ENCODE data around the gene TSEN15. TPM values are rescaled to one million over a fixed set of nuclear protein-coding genes. Genes with fewer than 3 reads are reported as not detected.

The TSEN15 gene
- total and polyA plus RNA-seq, 2 of the 8 experiments (the other 6 are each of a cell fraction or from before 2014, with no cell fraction given), result 23.4 to 31.4 TPM

GRCh38 chr1:184049291-184049690, 2.2 kb upstream of the TSEN15 start:
- no peaks in the 10 kb centered on the region for H3K36me3 ChIP-seq (ENCODE audit: control insufficient read depth in 2 of 4, insufficient read depth in 4 of 4, low read length in 3 of 4)
- no peak overlapping the region for H2BK15ac ChIP-seq (ENCODE audit: low read length)
- DNase-seq (ENCODE audit: low read depth in 1 of 2, low spot score in 2 of 2) (no peak), FAIRE-seq (no peak)
- 61% methylated on average over 2 of the region's 2 CpGs; no CpG with 5 or more reads in 1 of the 2 experiments for WGBS, 2 experiments (ENCODE audit: extremely low coverage in 1 of 2, insufficient coverage in 1 of 2, insufficient read length in 1 of 2, insufficient replicate concordance in 2 of 2, low coverage in 1 of 2, low lambda C conversion rate in 2 of 2, missing lambda C conversion rate in 1 of 2)
- H3K27ac ChIP-seq (ENCODE audit: low read depth, low read length), result no peak overlapping the region
- H3K79me1 ChIP-seq (ENCODE audit: low read depth, low read length), result no peaks in the 10 kb centered on the region
- no peak overlapping the region for H4K5ac ChIP-seq (ENCODE audit: insufficient read length, low read depth, low read length)
- H3K23me2 ChIP-seq (ENCODE audit: low read depth, low read length), result no peaks in the 10 kb centered on the region; the same call in 1 of the 2 replicates
- H2AK5ac ChIP-seq (ENCODE audit: low read depth, low read length), result no peak overlapping the region
- H3K4me2 ChIP-seq (ENCODE audit: insufficient read depth in 1 of 2, low read depth in 2 of 2, low read length in 2 of 2), result no peak overlapping the region
- no peak overlapping the region for H3K4me3 ChIP-seq (ENCODE audit: extremely low read depth in 1 of 4, insufficient read depth in 2 of 4, low read depth in 3 of 4, low read length in 4 of 4)
- no peak overlapping the region for H3K14ac ChIP-seq (ENCODE audit: insufficient read length)
- H3K9ac ChIP-seq (replicated peaks in 1 of 4; ENCODE audit: extremely low read depth in 1 of 4, low read depth in 3 of 4, low read length in 3 of 4), result no peak overlapping the region
- H4K20me1 ChIP-seq (replicated peaks in 1 of 2; ENCODE audit: control insufficient read depth in 1 of 2, insufficient read depth in 2 of 2, low read length in 2 of 2), result no peaks in the 10 kb centered on the region
- TF ChIP-seq CREB1 (IDR thresholded peaks at IDR 0.05) (no peak), TCF12 (IDR thresholded peaks at IDR 0.05; ENCODE audit: low read depth, low read length) (no peak), NRF1 (IDR thresholded peaks at IDR 0.05; ENCODE audit: low read depth, low read length) (no peak), RNF2 (IDR thresholded peaks at IDR 0.05; ENCODE audit: borderline replicate concordance, low read depth, low read length, missing control alignments, poor library complexity, severe bottlenecking) (no peak), CHD2 (IDR thresholded peaks at IDR 0.05; ENCODE audit: low read length) (no peak), POLR2A (IDR thresholded peaks at IDR 0.05; ENCODE audit: control extremely low read depth in 1 of 2, low read depth in 2 of 2, low read length in 2 of 2) (no peak), SP2 (IDR thresholded peaks at IDR 0.05; ENCODE audit: low read length) (no peak), RXRA (IDR thresholded peaks at IDR 0.05; ENCODE audit: insufficient read depth, low read depth, low read length) (no peak), CEBPB (IDR thresholded peaks at IDR 0.05; ENCODE audit: low read depth, low read length) (no peak), SAP30 (IDR thresholded peaks at IDR 0.05; ENCODE audit: insufficient read depth, insufficient replicate concordance, low read length) (no peak), GABPA (IDR thresholded peaks at IDR 0.05; ENCODE audit: borderline replicate concordance, insufficient read depth, low read length) (no peak), MAX (IDR thresholded peaks at IDR 0.05) (no peak), GTF2F1 (IDR thresholded peaks at IDR 0.05; ENCODE audit: borderline replicate concordance, low read depth, low read length) (no peak), SIN3A (conservative IDR thresholded peaks at IDR 0.05 in 1 of 2, IDR thresholded peaks at IDR 0.05 in 1 of 2; ENCODE audit: low read depth in 1 of 2, low read length in 2 of 2) (no peak)
- no peaks in the 10 kb centered on the region for H3K9me3 ChIP-seq (ENCODE audit: insufficient read depth in 2 of 2, low read depth in 1 of 2, low read length in 1 of 2)
- H2AFZ ChIP-seq (ENCODE audit: low read length), result no peak overlapping the region
- no peak overlapping the region for H4K8ac ChIP-seq (ENCODE audit: extremely low read depth, insufficient read depth, low read length)
- H2BK20ac ChIP-seq (ENCODE audit: low read length), result no peak overlapping the region
- peaks cover 0 to 16% of the 10 kb centered on the region in 2 experiments; a peak in 2 of 4 replicates for H3K79me2 ChIP-seq (ENCODE audit: control insufficient read depth in 1 of 2, insufficient read depth in 2 of 2, low read length in 2 of 2)
- no peak overlapping the region for H3K56ac ChIP-seq (replicated peaks; ENCODE audit: insufficient read length, low read depth, low read length)
- POLR2A ChIA-PET (ENCODE audit: partially characterized antibody), result interaction anchor here (0.9 to 4.1 kb wide), 4 partner anchors 11 to 19 kb away, joined by 3 to 20 read pairs (median 4); partner anchors contain the start of gene COLGALT2
- H3K4me1 ChIP-seq (replicated peaks in 1 of 4; ENCODE audit: control insufficient read depth in 3 of 4, insufficient read depth in 4 of 4, low read length in 3 of 4), result peaks cover 6 to 14% (median 11%) of the 10 kb centered on the region in 4 experiments; a peak in 6 of 7 replicates
- H3K27me3 ChIP-seq (replicated peaks in 1 of 4; ENCODE audit: control insufficient read depth in 3 of 4, extremely low read depth in 1 of 4, insufficient read depth in 3 of 4, low read length in 3 of 4), result no peaks in the 10 kb centered on the region
- no peak overlapping the region for H2BK12ac ChIP-seq (ENCODE audit: low read depth, low read length)
- no peak overlapping the region for H4K91ac ChIP-seq (replicated peaks; ENCODE audit: insufficient read length, low read length)
- H2BK5ac ChIP-seq (ENCODE audit: low read depth, low read length), result no peak overlapping the region
- CTCF ChIA-PET (ENCODE audit: partially characterized antibody), result no interaction called here
- no peak overlapping the region for H2BK120ac ChIP-seq (replicated peaks; ENCODE audit: low read depth, low read length)
- no peak overlapping the region for H3K18ac ChIP-seq (ENCODE audit: extremely low read depth, low read length)
- H3K23ac ChIP-seq (ENCODE audit: insufficient read length), result no peak overlapping the region
- no peak overlapping the region for H3K4ac ChIP-seq (replicated peaks; ENCODE audit: insufficient read length, low read depth, low read length)

All from H1 (cell line).